OCI-LY3 (cell line): ENCODE measurements around the gene KLHDC4.

Source experiments
- CTCF ChIP-seq: fragments of 200-600, 300-600 bp; sonication (generic); IDR thresholded peaks from 2 replicates; pipeline ENCODE4 v1.5.1; 2014; ENCODE audit warnings: antibody characterized with exemption, low read length, low read depth
- EZH2phosphoT487 ChIP-seq: fragments of 200-600 bp; shearing (Covaris generic); IDR thresholded peaks from 2 replicates; pipeline ENCODE4 v1.6.1; 2018; ENCODE audit warnings: antibody characterized with exemption, mixed run types, low read depth

- TF ChIP-seq CTCF (no peak), EZH2phosphoT487 (no peak)
Observed at GRCh38 chr16:87705771-87706277, 60.0 kb downstream of the KLHDC4 start.
